Measurements from ENCODE around the gene KASH5.

The KASH5 gene

DNA sequence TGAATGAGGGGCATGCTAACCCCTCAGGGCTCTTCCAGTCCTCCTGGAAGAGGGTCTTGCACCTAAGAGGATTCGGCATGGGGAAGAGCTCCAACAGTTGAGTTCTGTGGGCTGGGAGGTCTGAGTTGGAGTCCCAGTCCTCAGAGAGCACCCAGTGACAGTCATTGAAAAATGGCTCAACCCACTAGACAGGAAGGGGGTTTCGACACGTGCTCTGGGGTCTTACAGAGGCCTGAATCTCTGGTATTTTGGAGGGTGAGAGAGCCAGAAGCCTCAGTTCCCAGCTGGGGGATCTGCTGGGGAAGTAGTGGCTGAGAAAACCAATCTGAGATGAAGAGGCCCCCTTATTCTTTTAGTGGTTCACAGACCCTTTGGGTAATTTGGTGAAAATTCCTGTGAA is 26.2 kb downstream of the KASH5 start:
- DNase-seq (ENCODE audit: insufficient read length, low spot score) (no peak), FAIRE-seq (no peak)
- TF ChIP-seq POLR2A (IDR thresholded peaks at IDR 0.05; ENCODE audit: low read depth, low read length) = no peak

DNA sequence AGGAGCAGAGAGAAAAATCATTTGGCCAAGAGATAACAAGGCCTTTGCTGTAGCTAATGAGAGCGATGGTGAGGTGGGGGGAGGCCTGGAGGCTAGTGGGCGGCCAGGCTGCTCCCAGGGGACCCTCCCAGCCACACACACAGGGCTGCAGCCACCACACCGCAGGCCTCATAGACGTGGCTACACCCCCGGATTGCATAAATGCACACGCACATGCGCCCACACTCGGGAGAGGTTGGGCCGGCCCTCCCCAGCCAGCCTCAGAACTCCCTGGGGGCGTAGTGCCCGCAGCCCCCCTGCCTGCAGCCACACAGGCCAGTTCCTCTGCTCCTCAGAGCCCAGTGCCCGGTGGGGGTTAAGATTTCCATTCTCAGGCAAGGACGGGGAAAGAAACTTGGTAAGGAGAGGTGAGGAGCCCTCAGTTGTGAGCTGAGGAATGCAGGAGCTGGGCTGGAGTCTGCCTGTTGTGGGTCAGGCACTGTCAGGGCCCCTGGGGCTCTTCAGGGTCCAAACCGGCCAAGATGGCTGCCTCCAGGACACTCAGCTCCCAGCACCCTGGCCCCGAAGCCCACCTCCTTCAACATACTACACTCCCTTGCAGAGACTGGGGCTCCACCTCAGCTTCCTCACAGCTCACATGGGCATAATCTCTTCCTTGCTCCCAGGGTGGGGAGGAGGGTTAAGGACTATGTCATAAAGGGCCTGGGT is 27.2 kb downstream of the KASH5 start:
- TF ChIP-seq POLR2A (IDR thresholded peaks at IDR 0.05; ENCODE audit: low read depth, low read length) = no peak
- FAIRE-seq = no peak
- DNase-seq (ENCODE audit: insufficient read length, low spot score) = no peak

DNA sequence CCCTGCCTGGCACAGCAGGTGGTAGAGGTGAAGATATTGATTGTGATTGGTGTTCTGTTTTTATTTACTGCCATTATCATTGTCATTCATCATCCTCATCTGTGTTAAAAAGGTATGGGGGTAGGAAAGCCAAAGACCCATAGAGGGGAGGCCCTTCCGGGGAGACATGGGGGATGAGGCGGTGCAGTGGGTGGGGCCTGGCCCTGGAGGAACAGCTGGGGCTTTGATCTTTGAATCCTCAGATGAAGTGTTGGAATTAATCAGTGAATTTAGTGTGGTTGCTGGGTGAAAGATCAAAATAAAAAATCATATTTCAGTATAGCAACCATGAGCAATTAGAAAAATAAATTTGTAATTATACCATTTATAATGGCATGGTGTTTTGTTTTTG is 27.8 kb downstream of the KASH5 start:
- DNase-seq (ENCODE audit: insufficient read length, low spot score) = no peak
- FAIRE-seq = no peak
- TF ChIP-seq POLR2A (IDR thresholded peaks at IDR 0.05; ENCODE audit: low read depth, low read length) = no peak

DNA sequence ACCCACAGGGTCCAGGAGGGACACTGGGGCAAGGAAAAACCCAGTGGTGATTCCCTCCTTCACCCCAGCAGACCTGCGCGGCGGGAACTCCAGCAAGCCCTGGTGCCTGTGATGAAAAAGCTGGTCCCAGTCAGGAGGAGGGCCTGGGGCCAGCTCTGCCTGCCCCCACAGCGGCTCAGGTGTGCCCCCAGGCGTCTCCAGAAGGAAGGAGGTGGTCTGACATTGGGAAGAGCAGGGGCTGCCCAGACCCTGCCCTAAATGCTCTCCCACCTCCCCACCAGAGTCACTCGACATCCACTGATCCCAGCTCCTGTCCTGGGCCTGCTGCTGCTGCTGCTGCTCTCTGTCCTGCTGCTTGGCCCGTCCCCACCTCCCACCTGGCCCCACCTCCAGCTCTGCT is 29.0 kb downstream of the KASH5 start:
- FAIRE-seq (no peak), DNase-seq (ENCODE audit: insufficient read length, low spot score) (no peak)
- no peak for TF ChIP-seq POLR2A (IDR thresholded peaks at IDR 0.05; ENCODE audit: low read depth, low read length)

DNA sequence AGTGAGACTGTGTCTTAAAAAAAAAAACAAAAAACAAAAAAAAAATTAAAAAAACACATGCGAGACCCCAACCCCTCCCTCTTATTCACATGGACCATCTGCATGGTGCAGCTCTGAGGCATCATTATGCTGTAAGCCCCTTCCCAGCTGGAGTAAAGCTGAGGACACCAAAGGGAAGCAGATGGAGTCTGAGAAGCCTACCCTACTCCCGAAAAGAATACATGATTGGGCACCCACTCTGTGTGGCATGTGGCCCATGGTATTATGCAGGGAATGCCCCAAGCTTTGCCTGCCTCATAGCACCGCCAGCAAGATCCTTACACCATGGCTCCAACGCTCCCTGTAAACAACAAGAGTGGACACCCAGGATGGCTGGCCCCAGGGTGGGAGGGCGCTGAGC is 30.5 kb downstream of the KASH5 start:
- DNase-seq (ENCODE audit: insufficient read length, low spot score) (no peak), FAIRE-seq (no peak)
- TF ChIP-seq POLR2A (IDR thresholded peaks at IDR 0.05; ENCODE audit: low read depth, low read length) = no peak

DNA sequence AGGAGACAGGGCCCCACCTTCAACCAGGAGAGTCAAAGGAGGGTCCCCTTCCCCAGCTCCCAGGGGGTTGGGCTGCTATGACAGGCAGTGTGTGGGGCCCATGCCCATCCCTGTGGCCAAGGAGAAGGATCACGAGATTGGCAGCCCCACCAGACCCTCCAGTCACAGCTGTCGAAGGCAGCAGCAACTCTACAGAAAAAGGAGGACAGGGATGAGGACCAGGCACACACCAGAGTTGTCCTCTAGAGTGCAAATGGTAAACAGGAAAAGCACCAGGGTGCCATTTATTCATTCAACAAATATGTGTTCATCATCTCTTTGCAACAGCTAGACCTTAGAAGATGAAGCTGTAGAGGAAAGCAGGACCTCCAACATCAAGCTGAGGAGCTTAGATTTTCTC is 31.1 kb downstream of the KASH5 start:
- no peak for DNase-seq (ENCODE audit: insufficient read length, low spot score)
- FAIRE-seq = no peak
- no peak for TF ChIP-seq POLR2A (IDR thresholded peaks at IDR 0.05; ENCODE audit: low read depth, low read length)

DNA sequence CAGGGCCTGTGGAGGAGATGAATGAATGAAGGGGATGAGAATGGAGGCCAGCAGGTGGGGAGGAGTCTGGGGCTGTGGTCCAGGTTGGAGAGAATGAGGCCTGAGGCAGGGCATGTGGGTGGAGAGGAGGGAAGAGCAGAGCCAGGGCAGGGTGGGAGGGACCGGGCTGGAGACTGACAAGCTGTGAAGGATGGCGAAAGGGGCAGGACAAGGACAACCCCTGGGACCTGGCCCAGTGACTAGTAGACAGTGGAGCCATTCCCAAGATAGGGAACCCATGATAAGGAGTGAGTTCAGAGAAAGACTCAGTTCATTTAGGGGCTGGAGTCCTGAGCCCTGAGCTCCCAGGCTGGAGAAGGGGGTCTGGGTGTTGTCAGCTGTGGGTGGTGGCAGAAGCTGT is 32.2 kb downstream of the KASH5 start:
- no peak for TF ChIP-seq POLR2A (IDR thresholded peaks at IDR 0.05; ENCODE audit: low read depth, low read length)
- FAIRE-seq = no peak
- no peak for DNase-seq (ENCODE audit: insufficient read length, low spot score)

DNA sequence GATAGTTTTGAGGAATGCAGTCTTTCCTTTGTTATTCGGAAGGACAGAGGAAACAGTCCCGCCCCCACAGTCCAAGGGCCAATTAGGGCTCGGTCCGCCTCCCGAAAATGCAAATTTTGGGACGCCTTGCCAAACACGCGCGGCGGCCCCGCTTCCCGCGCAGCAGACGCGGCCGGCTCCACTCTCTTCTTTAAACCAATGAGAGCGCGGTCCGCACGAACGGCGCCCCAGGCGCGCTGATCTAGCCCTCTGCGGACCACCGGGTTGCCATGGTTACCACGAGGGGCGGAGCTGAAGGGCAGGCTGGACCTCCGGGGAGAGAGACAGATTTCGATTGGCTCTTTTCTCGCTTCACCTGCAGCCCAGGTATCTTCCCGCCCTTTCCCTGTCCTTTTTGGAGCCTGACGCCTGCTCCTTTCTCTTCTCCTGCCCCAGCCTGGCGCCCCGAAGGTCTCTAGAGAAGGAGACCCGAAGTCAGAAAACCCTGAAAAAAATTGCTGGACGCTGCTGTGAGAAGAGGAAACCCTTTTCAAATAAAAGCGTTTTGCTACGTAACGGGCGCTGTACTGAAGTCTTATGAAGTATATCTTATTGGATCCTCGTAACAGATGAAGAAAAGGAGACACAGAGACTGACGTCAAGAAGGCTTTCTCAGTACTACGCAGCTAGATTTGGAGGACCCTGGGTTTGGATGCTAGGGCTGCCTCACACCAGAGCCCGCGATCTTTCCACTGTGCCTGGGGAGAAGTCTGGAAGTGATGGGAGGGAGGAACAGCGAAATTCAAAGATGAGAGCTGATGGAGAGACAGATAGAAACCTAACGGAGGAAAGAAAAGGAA is 33.2 kb downstream of the KASH5 start:
- DNase-seq (ENCODE audit: insufficient read length, low spot score) = no peak
- TF ChIP-seq POLR2A (IDR thresholded peaks at IDR 0.05; ENCODE audit: low read depth, low read length) = no peak
- FAIRE-seq = no peak

DNA sequence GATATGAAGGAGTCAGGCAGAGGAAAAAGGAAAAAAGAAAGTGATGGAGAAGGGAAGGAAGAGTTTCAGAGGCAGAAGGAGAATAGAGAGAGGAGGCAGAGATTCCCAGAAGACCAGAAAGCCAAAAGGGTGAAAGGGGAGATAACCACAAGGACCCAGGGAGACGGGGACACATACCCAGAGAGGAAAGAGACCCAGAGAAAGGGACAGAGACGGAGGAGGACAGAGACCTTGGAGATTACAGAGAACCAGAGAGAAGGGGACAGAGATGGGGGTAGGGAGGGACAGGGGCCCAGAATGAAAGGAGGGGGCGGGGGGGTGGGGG is 33.8 kb downstream of the KASH5 start:
- no peak for FAIRE-seq
- DNase-seq (ENCODE audit: insufficient read length, low spot score) = no peak
- TF ChIP-seq POLR2A (IDR thresholded peaks at IDR 0.05; ENCODE audit: low read depth, low read length) = no peak

DNA sequence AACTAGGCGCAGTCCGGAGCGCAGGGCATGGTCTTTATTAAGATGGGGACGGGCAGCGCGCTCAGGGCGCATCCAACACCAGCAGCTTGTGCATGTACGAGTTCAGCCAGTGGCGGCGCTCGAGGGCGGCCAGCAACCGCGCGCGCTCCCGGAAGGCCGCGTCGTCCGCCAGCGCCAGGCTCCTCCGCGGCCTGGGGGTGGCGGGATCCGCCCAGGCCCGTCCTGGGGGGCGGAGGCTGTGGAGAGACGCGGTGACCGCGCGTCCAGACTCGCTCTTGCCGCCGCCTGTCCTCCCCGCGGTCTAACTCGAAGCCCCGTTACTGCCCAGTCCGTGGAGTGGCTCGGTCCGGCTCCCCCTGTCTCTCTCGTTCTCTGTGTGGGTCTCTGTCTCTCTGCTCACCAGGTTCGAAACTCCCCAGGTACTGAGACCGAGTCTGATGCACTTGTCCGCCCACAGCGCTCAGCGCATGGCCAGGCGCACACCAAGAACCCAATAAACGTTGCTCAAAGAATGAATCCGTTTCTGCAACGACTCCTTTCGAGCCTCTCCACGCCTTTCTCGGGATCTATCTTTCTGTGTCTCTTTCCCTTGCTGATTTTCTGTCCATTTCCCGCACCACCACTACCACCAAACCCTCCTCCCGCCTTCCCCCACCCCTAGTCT is 34.5 kb downstream of the KASH5 start:
- no peak for TF ChIP-seq POLR2A (IDR thresholded peaks at IDR 0.05; ENCODE audit: low read depth, low read length)
- DNase-seq (ENCODE audit: insufficient read length, low spot score) (no peak), FAIRE-seq (no peak)

DNA sequence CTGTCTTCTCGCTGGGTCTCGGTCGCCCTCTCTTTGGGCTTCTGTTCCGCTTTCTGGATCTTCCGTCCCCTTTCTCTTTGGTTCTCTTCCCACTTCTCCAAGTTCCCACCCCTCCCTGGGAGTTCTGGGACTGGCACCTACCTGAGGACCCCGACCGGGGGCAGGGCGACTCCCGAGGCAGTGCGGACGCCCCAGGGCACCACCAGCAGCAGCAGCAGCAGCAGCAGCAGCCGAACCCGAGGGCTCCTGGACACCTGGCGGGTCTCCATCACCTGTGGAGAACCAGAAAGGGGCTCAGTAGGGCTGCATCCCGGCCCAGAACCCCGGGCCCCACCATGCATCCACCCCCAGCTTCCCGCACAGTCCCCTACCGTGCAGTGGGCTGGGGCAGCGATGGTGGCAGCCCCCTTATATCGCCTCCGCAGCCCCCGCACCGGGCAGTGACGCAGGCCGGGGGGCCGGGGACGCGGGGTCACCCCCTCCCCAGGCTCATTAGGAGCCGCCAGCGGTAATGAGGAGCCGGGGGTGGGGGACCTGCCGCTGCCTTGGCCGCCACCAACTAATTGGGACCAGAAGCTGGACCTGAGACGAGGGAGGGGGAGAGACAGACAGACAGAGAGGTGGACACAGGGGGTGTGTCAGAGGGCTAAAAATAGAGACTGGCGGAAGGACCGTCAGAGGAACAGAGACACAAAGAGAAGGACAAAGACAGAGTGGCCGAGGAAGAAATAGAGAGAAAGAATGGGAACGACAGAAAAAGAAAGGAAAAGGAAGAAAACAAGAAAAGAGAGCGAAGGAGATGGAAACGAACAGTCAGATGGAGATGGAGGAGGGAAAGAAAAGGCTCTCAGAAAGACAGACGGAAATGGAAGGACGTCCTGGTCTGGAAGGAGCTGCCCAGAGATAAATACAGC is 35.3 kb downstream of the KASH5 start, which contains the start of gene PTH2:
Gene PTH2 (minus strand): TSS at position 371 of the 914 bp plus-strand sequence. CDS start 102 bp downstream, at position 269.
- DNase-seq (ENCODE audit: insufficient read length, low spot score) (no peak), FAIRE-seq (no peak)
- no peak for TF ChIP-seq POLR2A (IDR thresholded peaks at IDR 0.05; ENCODE audit: low read depth, low read length)

DNA sequence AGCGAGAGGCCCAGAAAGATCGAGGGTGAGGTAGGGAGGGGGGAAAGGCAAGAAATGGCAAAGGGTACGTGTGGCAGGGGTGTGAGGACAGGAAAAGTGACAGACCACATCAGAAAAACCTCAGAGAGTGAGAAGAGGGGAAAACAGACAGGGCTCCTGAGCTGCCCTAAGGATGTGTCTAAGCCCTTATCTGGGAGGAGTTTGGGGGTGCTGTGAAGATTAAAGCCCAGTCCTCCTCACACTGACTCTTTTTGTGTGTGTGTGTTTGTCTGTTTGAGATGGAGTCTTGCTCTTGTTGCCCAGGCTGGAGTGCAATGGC is 35.9 kb downstream of the KASH5 start:
- TF ChIP-seq POLR2A (IDR thresholded peaks at IDR 0.05; ENCODE audit: low read depth, low read length) = no peak
- FAIRE-seq (no peak), DNase-seq (ENCODE audit: insufficient read length, low spot score) (no peak)

DNA sequence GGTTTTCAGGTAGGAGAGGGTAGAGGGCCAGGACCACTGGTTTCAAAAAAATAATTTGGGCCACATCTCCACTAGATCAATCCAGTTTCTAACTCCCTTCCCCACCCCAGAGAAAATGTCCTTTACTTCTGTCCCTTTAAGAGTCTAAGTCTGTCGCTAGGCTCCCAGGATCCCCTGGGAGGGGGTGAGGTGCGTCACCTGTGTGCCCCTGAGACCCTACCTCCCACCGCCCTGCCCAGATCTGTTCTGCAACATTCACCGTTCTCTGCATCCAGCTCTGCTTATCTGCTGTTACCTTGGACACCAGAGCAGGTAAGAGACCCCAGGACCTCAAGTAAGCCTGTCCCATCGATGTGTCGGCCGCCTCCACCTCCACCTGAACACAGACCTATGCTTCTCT is 37.1 kb downstream of the KASH5 start, which contains the start of gene GFY:
Gene GFY (plus strand): TSS at position 211 of the 400 bp plus-strand sequence. CDS start 1,043 bp downstream, outside the sequence.
- no peak for TF ChIP-seq POLR2A (IDR thresholded peaks at IDR 0.05; ENCODE audit: low read depth, low read length)
- FAIRE-seq = no peak
- DNase-seq (ENCODE audit: insufficient read length, low spot score) = no peak

All from H54 (cell line).